HG03469 (cell line): ENCODE data around the gene PRELID1.
"Not testable (repeated sequence)": the region's sequence is repeated elsewhere in the genome, so short reads cannot be mapped to it uniquely, and the experiment has no call there.

ENCODE experiments used
- ATAC-seq: cut with Tn5 transposase; IDR thresholded peaks from one replicate; pipeline ENCODE4 v1.9.1; 2021; ENCODE audit warnings: mild to moderate bottlenecking, moderate library complexity, moderate number of reproducible peaks; ENCODE audit not compliant: unreplicated experiment

The PRELID1 gene

GRCh38 chr5:177334781-177335700 is 31.4 kb downstream of the PRELID1 start:
- no peak for ATAC-seq

GRCh38 chr5:177335701-177336065 is 32.1 kb downstream of the PRELID1 start:
- ATAC-seq = no peak

DNA sequence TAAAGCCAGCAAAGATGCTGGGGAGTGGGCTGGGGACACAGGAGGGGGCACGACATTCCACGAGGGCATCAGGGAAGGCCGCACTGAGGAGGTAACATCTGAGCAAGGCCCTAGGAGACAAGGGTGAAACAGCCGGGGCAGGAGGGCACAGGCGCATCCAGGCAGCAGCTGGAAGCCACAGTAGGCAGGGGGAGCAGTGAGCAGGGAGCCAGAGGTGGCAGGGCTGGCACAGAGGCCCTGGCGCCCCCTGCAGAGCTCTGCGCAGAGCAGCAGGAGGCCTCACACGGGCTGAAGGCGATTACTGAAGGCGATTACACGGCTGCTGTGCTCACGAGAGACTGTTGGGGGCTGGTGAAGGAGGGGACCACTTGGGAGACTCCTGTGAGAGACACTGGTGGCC is 32.5 kb downstream of the PRELID1 start:
- no peak for ATAC-seq

DNA sequence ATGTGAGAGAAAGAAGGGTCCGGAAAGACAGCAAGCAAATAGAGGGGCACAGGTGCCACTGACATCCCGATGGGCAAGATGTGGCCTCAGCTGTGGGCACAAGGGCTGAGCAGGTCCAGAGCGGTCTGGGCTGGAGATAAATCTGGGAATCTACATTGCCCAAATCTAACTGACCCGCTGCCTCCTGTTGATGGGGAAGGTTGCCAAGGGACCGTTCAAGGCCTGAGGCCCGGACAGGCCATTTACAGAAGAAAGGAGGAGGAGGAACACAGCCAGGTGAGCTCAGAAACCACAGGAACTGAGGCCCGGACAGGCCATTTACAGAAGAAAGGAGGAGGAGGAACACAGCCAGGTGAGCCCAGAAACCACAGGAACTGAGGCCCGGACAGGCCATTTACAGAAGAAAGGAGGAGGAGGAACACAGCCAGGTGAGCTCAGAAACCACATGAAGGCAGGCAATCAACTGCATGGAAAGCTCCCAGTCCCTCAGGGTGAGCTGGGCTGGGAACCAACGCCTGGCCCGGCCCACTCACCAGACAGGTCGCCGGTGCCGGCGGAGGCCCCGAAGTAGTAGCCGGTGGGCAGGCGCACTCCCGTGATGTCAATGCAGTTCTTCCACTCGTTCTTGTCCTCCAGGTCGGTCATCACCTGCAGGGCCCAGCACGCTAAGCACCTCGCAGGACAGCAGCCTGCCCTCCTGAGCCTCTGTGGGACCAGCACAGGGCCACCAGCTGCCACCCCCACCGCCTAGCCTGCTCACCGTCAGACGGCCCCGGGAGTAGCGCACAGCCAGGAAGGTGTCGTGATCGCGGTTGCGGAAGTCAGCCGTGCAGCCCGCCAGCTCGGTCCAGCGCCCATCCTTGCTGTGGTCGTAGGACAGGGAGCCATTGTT is 33.2 kb downstream of the PRELID1 start:
- no peak for ATAC-seq

GRCh38 chr5:177338251-177339106 is 34.9 kb downstream of the PRELID1 start:
- ATAC-seq = no peak

GRCh38 chr5:177339107-177339638 is 35.6 kb downstream of the PRELID1 start:
- ATAC-seq = no peak

GRCh38 chr5:177343000-177343399 is 39.4 kb downstream of the PRELID1 start:
- not testable (repeated sequence) for ATAC-seq

DNA sequence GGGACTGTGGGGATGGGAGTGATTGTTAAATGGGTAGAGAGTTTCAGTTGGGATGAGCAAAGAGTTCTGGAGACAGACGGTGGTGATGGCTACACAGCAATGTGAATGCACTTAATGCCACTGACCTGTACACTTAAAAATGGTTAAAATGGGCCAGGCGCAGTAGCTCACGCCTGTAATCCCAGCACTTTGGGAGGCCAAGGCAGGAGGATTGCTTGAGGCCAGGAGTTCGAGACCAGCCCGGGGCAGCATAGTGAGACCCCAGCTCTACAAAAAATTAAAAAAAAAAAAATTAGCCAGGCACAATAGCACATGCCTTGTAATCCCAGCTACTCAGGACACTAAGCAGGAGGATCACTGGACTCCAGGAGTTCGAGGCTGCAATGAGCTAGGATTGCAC is 40.2 kb downstream of the PRELID1 start:
- no peak for ATAC-seq

DNA sequence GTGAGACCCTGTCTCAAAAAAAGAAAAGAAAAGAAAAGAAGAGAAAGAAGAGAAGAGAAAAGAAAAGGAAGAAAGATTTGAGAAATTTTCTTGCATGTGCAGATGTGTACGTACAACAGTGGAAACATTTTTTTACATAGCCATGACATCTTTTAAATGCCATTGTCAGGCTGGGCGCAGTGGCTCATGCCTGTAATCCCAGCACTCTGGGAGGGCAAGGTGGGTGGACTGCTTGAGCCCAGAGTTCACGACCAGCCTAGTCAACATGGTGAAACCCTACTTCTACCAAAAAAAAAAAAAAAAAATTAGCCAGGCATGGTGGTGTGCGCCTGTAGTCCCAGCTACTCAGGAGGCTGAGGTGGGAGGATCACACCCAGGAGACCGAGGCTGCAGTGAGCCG is 41.3 kb downstream of the PRELID1 start:
- no peak for ATAC-seq

DNA sequence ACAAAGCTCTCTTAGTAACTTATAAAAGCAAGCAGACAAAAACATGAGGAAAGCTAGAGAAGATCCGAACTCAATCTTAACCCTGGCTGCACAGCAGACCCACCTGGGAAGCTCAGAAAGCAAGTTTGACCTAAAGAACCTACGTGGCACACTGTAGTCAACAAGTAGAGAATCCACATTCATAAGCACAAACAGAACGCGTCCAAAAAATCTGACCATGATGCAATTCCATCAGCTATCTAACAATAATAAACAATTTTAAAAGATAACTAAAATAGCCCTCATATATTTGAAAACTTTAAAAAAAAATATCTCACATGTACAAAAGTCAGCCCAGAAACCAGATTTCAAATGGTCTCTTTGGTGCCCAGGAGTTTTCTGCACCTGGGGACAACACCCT is 43.2 kb downstream of the PRELID1 start:
- no peak for ATAC-seq

- no peak for ATAC-seq
Observed at GRCh38 chr5:177347699-177348098, 44.1 kb downstream of the PRELID1 start.

- no peak for ATAC-seq
Observed at GRCh38 chr5:177349362-177349647, 45.7 kb downstream of the PRELID1 start.

- no peak for ATAC-seq
Observed at GRCh38 chr5:177349762-177350161, 46.2 kb downstream of the PRELID1 start.

- no peak for ATAC-seq
Observed at GRCh38 chr5:177350776-177351391, 47.3 kb downstream of the PRELID1 start.

- ATAC-seq = peak; percentile 73
Observed at GRCh38 chr5:177351392-177352329, 48.1 kb downstream of the PRELID1 start, which contains the start of gene LMAN2. Gene LMAN2, minus strand, starts transcription at chr5:177351668. Its CDS starts 21 bp downstream, at chr5:177351647.

GRCh38 chr5:177353093-177353492 is 49.5 kb downstream of the PRELID1 start:
- no peak for ATAC-seq

DNA sequence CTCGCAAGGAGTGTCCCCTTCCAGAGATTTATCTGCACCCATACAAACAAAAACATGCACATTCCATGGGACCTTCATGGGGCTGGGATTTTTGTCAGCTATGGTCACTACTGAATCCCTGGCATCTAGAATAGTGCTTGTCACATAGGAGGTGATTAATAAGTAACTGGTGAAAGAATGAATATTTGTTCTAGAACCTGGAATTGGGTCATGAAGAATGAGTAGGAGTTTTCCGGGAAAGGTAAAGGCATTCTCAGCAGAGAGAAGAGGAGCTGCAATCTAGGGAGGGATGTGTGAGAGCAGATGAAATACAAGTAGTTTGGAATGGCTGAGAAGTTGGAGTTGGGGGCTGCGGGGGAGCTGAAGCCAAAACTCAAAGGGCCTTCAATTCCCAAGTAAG is 50.7 kb downstream of the PRELID1 start:
- ATAC-seq = no peak

- ATAC-seq = no peak
Observed at GRCh38 chr5:177354711-177355110, 51.1 kb downstream of the PRELID1 start.
